Dermis lymphatic vessel endothelial cell (primary cell): ENCODE data around the gene SCML2. TPM values are rescaled to one million over a fixed set of nuclear protein-coding genes. Genes with fewer than 3 reads are reported as not detected.

Experiments
- total RNA-seq: library from RNA; depleted of rRNA; stranded (reverse); fragments of >200 nt; gene quantifications from 2 replicates; pipeline ENCODE4 v1.2.1, GENCODE V29; 2014

Gene SCML2
- total RNA-seq = 2.1 and 2.2 TPM in 2 replicates

GRCh38 chrX:18354369-18355223 is at the start of gene SCML2:
TSS of gene SCML2 (minus strand) at chrX:18354688. CDS start at chrX:18334071, 20,617 bp downstream.

DNA sequence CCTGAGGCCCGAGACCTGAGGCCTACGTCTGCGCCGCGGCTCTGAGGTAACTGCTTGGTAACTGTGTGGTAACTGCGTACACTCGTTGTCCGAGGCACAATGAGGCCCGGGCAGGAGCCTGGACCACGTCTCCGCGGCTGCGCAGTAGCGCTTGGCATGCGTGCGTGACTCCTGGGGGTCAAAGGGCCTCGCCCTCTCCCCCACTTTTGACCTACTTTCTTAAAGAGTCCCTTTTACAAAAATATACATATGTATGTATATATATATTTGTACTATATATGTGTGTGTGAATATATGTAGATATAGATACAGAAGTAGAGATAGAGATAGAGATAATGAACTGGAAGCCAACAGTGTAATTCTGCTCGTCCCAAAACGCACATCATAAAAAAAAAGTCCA is 133.7 kb downstream of the SCML2 start, which contains the start of gene BEND2:
TSS of gene BEND2 (minus strand) at position 101 of the 400 bp plus-strand sequence. CDS start 136 bp downstream, outside the sequence.

Other genes starting within 250 kb of the SCML2 start
- not detected in 2 replicates for gene BEND2, start 133.8 kb downstream of the SCML2 start, total RNA-seq
- gene CDKL5, start 70.9 kb upstream of the SCML2 start, total RNA-seq = 5.7 and 6.4 TPM in 2 replicates